Suprapubic skin (tissue), 4 donors: ENCODE results near the gene COQ6. TPM values are rescaled to one million over a fixed set of nuclear protein-coding genes. Genes with fewer than 3 reads are reported as not detected.

Experiments used
- DNase-seq, 2 donors: peaks; one replicate each; pipeline ENCODE4 v3.0.0-alpha.2; 2019; ENCODE audit warnings: low spot score in 2 of 2
- H3K27ac ChIP-seq: fragments of 200-600 bp; sonication (generic); one replicate; pipeline ENCODE4 v1.5.1; 2019
- H3K27me3 ChIP-seq: fragments of 200-600 bp; sonication (generic); one replicate; pipeline ENCODE4 v1.5.1; 2019
- H3K36me3 ChIP-seq: fragments of 200-600 bp; sonication (generic); one replicate; pipeline ENCODE4 v1.5.1; 2019
- H3K4me1 ChIP-seq: fragments of 200-600 bp; sonication (generic); one replicate; pipeline ENCODE4 v1.5.1; 2019
- H3K4me3 ChIP-seq: fragments of 200-600 bp; sonication (generic); one replicate; pipeline ENCODE4 v1.5.1; 2019; ENCODE audit warnings: mild to moderate bottlenecking
- H3K9me3 ChIP-seq: fragments of 200-600 bp; sonication (generic); one replicate; pipeline ENCODE4 v1.5.1; 2019
- CTCF ChIP-seq, 2 donors: fragments of 200-600 bp in 1 of 2; fragments of 450-650 bp in 1 of 2; sonication (generic) in 1 of 2; IDR thresholded peaks; one replicate each; pipeline ENCODE4 v1.5.1; 2016 to 2019; ENCODE audit warnings: antibody characterized with exemption in 2 of 2, mild to moderate bottlenecking in 1 of 2, moderate library complexity in 1 of 2
- EP300 ChIP-seq: sonication (generic); formaldehyde crosslinking; IDR thresholded peaks from one replicate; pipeline ENCODE4 v1.6.1; 2017; ENCODE audit warnings: antibody characterized with exemption
- POLR2A ChIP-seq, 2 donors: fragments of 450-650 bp; IDR thresholded peaks; one replicate each; pipeline ENCODE4 v1.6.1; 2017; ENCODE audit warnings: antibody characterized with exemption in 2 of 2, mild to moderate bottlenecking in 2 of 2, moderate library complexity in 2 of 2
- POLR2AphosphoS5 ChIP-seq, 3 donors: sonication (generic); formaldehyde crosslinking; IDR thresholded peaks; one replicate each; pipeline ENCODE4 v1.6.1; 2017; ENCODE audit warnings: antibody characterized with exemption in 3 of 3
- WGBS: methylation state at CpG from one replicate; pipeline ENCODE4 v1.1.5; 2018; 5-methylcytosine and 5-hydroxymethylcytosine counted together
- total RNA-seq, 4 donors: library from RNA; depleted of rRNA; stranded (reverse); fragments of >200 nt; gene quantifications; one replicate each; pipeline ENCODE4 v1.1.0, GENCODE V29; 2016

The COQ6 gene
- total RNA-seq, 4 donors from 2014 or later = 25.4 to 54.0 (median 42.3) TPM

DNA sequence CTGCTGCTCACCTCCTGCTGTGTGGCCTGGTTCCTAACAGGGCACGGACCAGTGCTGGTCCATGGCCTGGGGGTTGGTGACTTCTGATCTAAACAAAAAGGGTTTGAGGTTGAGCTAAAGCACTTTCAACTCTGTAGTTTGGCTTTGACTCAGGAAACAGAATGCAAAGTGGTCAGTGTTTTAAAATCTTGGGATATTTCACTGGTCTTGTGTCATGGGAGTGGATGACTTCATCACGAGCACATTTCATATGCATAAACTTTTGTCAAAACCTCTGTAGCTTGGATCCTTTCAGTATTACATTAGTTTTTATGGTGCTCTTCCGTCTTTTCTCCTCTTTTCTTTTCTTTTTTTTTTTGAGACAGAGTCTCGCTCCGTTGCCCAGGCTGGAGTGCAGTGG, 25.8 kb upstream of the COQ6 start:
- WGBS = 95% methylated on average over 5 of the region's 5 CpGs

DNA sequence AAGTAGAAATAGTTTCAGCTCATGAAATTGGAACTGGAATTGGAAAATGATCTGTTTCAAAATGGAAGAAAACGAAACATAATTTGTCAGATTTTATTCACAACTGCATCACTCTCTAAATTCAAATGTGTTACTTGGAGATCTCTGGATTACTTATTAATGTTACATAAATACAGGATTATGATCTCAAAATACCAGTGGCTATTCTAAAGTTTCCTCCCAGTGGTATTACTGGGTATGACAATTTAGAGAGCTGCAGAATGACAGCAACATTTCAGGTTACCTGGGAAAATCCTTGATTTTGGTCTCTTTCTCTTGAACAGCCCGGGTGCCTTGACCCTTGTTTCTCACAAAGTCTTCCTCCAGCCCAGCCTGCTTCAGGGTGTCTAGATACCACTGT, 14.4 kb upstream of the COQ6 start:
- TF ChIP-seq POLR2A (IDR thresholded peaks at IDR 0.05) (no peak), EP300 (no peak), CTCF (IDR thresholded peaks at IDR 0.05) (peak; percentile 3 to 14), POLR2AphosphoS5 (IDR thresholded peaks at IDR 0.05) (no peak)
- H3K27ac ChIP-seq = no peak overlapping the region
- no peak overlapping the region for H3K4me3 ChIP-seq
- no peak for DNase-seq
- H3K36me3 ChIP-seq = peaks cover 60% of the 10 kb centered on the region
- 87% methylated on average over 2 of the region's 2 CpGs for WGBS
- no peaks in the 10 kb centered on the region for H3K27me3 ChIP-seq
- H3K9me3 ChIP-seq = no peaks in the 10 kb centered on the region
- no peaks in the 10 kb centered on the region for H3K4me1 ChIP-seq

More for the DNA sequence above, 25.8 kb upstream of the COQ6 start:
- no peak overlapping the region for H3K4me3 ChIP-seq
- H3K4me1 ChIP-seq = no peaks in the 10 kb centered on the region
- H3K36me3 ChIP-seq = peaks cover 97% of the 10 kb centered on the region
- H3K9me3 ChIP-seq = no peaks in the 10 kb centered on the region
- TF ChIP-seq EP300 = no peak
- no peak for TF ChIP-seq POLR2A (IDR thresholded peaks at IDR 0.05)
- TF ChIP-seq CTCF (IDR thresholded peaks at IDR 0.05) = no peak
- TF ChIP-seq POLR2AphosphoS5 (IDR thresholded peaks at IDR 0.05) = no peak
- no peak overlapping the region for H3K27ac ChIP-seq
- H3K27me3 ChIP-seq = no peaks in the 10 kb centered on the region
- no peak for DNase-seq

DNA sequence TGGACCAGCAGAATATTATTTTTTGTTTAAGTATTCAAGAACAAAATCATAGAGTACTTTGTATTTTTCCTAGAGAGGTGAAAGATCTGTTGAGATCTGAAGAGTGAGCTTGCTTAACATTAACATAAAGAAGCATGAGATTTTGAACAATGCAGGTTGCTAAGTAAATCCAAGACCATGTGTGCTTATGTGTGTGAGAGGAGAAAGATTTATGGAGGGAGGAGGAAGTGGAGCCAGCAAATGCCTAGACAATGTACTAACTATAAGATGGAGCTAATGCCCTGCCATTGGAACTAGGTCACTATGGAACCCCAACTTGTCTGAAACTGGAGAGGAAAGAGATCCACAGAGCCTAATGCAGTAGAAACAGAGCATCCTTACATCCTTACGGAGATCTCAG, 13.6 kb upstream of the COQ6 start:
- Histone ChIP-seq H3K9me3 (no peaks in the 10 kb centered on the region), H3K4me1 (no peaks in the 10 kb centered on the region), H3K27me3 (no peaks in the 10 kb centered on the region), H3K36me3 (peaks cover 53% of the 10 kb centered on the region), H3K4me3 (no peak overlapping the region), H3K27ac (no peak overlapping the region)
- 87% methylated on average over 1 of the region's 1 CpG for WGBS
- DNase-seq = no peak
- TF ChIP-seq POLR2A (IDR thresholded peaks at IDR 0.05) (no peak), EP300 (no peak), POLR2AphosphoS5 (IDR thresholded peaks at IDR 0.05) (no peak), CTCF (IDR thresholded peaks at IDR 0.05) (no peak)

DNA sequence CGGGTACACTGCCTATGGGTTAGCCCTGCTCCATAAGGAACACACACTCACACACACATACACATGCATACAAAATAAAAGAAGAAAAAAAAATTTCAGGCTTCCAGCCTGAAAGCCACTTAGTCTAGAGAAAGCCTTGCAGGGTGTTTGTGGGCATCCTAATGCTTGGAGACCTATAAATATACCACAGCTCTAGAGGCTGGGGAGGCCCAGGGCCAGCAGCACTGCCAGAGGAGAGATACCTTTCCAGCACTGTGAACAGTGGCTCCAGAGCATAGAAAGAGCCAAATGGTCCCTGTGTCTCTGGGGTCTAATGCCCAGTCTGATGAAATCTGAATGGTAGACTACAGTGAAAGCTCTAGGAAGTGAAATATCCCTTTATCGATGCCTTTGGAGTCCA, 13.1 kb upstream of the COQ6 start:
- 95% methylated on average over 2 of the region's 2 CpGs for WGBS

DNA sequence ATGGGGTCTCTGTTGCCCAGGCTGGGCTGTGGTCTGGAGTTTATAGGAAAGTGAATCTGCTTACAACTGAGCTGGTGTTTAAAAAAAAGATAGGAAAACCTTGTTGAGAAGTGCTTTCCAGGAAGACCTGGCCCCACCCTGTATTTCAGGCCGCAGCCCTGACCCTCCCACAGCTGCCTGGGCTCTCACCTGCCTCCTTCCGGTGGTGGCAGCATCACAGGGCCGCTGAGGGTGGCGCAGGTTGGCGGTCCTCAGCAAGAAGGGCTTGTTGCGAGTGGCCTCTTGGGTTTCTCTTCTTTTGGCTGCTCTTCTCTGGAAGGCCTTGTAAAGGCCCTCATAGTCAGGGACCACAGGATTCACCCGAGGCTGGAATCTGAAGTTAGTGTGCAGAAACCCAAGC, 7.9 kb upstream of the COQ6 start:
- Histone ChIP-seq H3K27me3 (no peaks in the 10 kb centered on the region), H3K4me3 (no peak overlapping the region), H3K4me1 (no peaks in the 10 kb centered on the region), H3K36me3 (peaks cover 43% of the 10 kb centered on the region), H3K27ac (no peak overlapping the region), H3K9me3 (no peaks in the 10 kb centered on the region)
- no peak for DNase-seq
- 83% methylated on average over 2 of the region's 7 CpGs for WGBS
- TF ChIP-seq CTCF (IDR thresholded peaks at IDR 0.05) = no peak

More for the DNA sequence above, 13.1 kb upstream of the COQ6 start:
- no peak for TF ChIP-seq EP300
- TF ChIP-seq POLR2AphosphoS5 (IDR thresholded peaks at IDR 0.05) = no peak
- TF ChIP-seq POLR2A (IDR thresholded peaks at IDR 0.05) = no peak
- TF ChIP-seq CTCF (IDR thresholded peaks at IDR 0.05) = no peak
- Histone ChIP-seq H3K36me3 (peaks cover 49% of the 10 kb centered on the region), H3K27me3 (no peaks in the 10 kb centered on the region), H3K9me3 (no peaks in the 10 kb centered on the region), H3K4me3 (no peak overlapping the region), H3K27ac (no peak overlapping the region), H3K4me1 (no peaks in the 10 kb centered on the region)
- DNase-seq = no peak
